GM21619 (cell line): Measurements from ENCODE around the gene SLC4A9.

Source experiments
- ATAC-seq: cut with Tn5 transposase; IDR thresholded peaks from one replicate; pipeline ENCODE4 v1.9.1; 2021; ENCODE audit not compliant: unreplicated experiment

SLC4A9 gene

GRCh38 chr5:140361901-140362300 is 1.9 kb downstream of the SLC4A9 start:
- no peak for ATAC-seq

DNA sequence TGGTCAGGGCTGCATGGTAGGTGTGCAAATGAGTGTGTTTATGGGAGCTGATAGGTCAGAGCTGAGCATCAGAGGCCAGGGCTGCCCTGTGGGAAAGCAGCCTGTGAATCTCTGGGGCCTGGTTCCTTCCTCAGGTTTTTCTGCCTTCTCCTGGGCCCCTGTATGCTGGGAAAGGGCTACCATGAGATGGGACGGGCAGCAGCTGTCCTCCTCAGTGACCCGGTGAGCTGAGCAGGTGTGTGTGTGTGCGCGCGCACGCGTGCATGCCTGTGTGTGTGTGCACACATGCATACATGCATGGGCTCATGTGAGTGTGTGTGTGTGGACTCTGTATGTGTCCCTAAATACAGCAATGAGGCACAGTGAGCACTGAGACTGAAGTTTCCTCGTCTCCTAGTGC is 2.3 kb downstream of the SLC4A9 start:
- no peak for ATAC-seq

GRCh38 chr5:140362875-140363630 is 3.1 kb downstream of the SLC4A9 start:
- peak; percentile 87 for ATAC-seq

- no peak for ATAC-seq
Observed at GRCh38 chr5:140363631-140364471, 3.9 kb downstream of the SLC4A9 start.

DNA sequence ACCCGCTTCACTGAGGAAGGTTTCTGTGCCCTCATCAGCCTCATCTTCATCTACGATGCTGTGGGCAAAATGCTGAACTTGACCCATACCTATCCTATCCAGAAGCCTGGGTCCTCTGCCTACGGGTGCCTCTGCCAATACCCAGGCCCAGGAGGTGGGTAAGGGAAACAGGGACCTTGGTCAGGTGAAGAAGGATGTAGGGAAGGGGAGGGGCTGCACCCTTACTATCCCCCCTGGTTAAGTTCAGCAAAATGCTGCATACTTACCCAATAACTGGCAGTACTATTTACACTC is 4.4 kb downstream of the SLC4A9 start:
- no peak for ATAC-seq

DNA sequence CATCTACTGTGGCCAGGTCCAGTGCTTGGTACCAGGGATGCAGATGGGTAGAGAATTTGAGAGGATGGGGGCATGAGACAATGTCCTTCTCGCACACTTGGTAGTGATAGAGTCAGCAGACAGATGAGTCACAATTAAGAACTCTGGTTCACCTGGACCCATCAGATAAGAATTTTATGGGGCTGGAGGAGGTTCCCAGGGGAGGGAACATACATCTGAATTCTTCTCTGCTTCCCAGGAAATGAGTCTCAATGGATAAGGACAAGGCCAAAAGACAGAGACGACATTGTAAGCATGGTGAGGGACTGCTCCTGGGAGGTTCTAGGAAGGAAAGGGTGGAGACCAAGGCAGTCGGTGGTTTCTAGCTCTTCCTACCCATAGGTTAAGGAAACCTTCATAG is 5.3 kb downstream of the SLC4A9 start:
- ATAC-seq, result no peak

- ATAC-seq, result no peak
Observed at GRCh38 chr5:140365941-140366340, 5.9 kb downstream of the SLC4A9 start.

GRCh38 chr5:140366589-140367255 is 6.7 kb downstream of the SLC4A9 start:
- no peak for ATAC-seq

DNA sequence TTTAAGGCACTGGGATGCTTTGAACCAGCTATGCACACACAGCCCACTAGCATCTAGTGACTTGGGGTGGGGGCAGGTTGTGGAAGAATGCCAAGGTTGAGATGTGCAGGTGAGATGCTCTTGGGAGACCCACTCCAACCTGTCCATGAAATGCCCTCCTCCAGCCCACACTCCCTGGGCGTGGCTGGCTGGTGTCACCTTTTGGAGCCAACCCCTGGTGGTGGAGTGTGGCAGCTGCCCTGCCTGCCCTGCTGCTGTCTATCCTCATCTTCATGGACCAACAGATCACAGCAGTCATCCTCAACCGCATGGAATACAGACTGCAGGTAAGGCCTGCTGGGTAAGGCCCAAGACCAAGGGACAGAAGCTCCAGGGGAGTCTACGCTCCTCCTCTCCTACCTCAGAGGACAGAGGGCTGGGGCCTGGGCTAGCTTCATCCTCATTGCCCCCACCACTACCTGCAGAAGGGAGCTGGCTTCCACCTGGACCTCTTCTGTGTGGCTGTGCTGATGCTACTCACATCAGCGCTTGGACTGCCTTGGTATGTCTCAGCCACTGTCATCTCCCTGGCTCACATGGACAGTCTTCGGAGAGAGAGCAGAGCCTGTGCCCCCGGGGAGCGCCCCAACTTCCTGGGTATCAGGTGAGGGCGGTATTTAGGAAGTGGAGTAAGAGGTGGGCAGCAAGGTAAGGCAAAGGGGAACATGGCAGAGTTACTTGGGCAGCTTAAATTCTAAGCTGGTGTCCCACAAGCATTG is 7.4 kb downstream of the SLC4A9 start:
- no peak for ATAC-seq

GRCh38 chr5:140371356-140372151 is 11.6 kb downstream of the SLC4A9 start:
- ATAC-seq, result no peak

DNA sequence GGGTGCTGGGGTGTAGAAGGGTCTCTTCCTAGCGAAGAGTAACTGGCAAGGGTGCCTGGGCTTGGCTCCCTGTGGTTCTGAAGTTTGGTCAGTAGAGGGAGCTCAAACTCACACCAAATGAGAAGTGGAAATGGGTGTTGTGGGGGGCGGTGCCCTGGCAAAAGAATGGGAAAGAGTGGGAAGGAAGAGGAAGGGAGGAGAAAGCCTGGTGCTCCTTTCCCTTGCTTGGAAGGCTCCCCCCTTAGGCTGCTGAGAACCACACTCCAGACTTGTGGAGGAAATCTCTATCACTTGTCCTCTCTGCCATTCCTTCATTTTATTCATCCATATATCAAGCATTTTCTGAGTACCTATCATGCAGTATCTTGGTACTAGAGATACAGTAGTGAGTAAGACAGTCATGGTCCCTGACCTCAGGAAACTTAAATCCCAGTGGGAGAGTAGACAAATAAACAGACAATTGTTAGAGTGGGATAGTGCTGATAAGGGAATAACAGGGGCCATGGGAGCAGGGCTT is 13.0 kb downstream of the SLC4A9 start:
- peak; percentile 58 for ATAC-seq

DNA sequence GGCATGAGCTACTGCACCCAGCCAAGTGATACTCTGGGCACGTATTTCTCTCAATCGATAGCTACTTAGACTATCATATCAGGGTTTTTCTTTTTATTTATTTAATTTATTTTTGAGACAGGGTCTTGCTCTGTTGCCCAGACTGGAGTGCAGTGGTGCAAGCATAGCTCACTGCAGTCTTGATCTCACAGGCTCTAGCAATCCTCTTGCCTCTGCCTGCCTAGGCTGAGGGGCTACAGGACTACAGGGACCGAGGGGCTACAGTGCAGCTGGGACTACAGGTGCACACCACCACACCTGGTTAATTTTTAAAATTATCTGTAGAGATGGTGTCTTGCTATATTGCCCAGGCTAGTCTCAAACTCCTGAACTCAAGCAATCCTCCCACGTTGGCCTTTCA is 21.4 kb downstream of the SLC4A9 start:
- no peak for ATAC-seq

DNA sequence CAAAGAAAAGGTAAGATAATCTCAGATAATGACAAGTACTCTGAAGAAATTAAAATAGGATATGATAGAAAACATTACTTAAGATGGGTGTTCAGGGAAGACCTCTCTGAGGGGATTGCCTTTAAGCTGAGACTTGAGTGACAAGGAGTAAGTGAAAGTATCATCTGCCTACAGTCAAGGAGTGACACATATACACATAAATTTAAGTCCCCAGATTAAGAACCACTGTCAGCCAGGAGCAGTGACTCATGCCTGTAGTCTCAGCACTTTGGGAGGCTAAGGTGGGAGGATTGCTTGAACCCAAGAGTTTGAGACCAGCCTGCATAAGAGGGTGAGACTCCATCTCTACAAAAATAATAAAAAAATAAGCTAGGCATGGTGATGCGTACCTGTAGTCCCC is 22.0 kb downstream of the SLC4A9 start:
- ATAC-seq, result no peak

GRCh38 chr5:140382866-140383265 is 22.9 kb downstream of the SLC4A9 start:
- no peak for ATAC-seq

GRCh38 chr5:140383300-140383699 is 23.3 kb downstream of the SLC4A9 start:
- no peak for ATAC-seq

- ATAC-seq, result no peak
Observed at GRCh38 chr5:140388052-140388451, 28.1 kb downstream of the SLC4A9 start.

DNA sequence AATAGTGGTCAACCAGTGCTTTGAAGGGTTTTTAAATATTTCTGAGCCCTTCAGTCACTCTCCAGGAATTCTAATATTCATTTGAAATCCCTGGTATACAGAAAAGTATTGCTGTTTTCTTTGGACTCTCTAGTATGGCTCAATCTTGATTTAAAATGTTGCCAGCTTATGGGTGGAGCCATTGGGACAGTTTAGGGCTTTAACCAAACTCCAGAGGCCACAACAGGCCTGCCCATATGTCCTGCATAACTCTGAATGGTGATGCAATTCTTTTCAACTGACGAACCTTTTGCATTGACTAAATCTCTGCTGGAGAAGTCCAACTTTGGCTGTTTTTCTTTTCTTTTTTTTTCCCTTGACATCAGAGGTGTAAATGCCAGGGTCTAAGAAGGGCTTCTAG is 31.3 kb downstream of the SLC4A9 start:
- ATAC-seq, result no peak

DNA sequence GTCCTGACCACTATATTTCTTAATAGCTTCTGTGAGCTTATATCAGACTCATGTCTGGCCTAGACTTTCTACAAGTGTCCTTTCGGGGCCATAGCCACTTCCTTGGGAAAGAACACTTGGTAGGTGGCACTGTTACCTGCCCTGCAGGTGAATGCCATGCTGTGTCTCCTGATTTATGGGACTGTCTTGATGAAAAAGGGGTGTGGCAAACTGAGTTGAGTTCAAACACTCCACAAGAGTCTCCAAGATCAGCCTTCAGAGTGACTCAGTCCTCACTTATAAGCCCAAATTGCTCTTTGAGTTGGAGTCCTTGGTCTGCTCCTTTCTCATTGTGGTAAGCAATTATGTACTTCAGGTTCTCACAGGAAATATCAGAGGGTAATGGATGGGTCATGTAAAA is 31.7 kb downstream of the SLC4A9 start:
- no peak for ATAC-seq

GRCh38 chr5:140393738-140394137 is 33.7 kb downstream of the SLC4A9 start:
- ATAC-seq, result no peak

DNA sequence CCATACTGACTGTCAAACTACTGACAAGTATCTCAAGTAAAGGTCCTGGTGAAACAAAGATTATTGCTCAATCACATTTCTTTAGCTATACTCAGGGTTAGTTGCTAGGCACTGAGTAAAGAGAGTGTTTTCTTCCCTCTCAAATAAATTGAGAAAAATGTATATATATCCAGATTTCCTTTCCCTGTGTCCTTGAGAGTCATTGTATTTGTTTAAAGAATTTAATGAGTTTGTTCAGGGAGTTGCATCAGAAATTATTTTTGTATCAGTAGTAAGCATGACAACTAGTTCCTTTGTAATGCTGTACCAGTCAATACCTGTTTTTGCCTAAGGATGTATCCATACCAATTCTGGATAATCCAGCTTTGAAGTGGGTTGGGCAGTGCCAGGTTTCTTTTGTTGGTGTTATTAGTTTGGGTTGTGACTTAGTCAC is 38.4 kb downstream of the SLC4A9 start:
- ATAC-seq, result no peak
